HepG2 (cell line): ENCODE measurements around the gene PLK2. TPM values are rescaled to one million over a fixed set of nuclear protein-coding genes. Genes with fewer than 3 reads are reported as not detected.

Experiments
- ARID5B ChIP-seq: IDR thresholded peaks from 2 replicates; pipeline ENCODE4 v1.4.0; 2020; ENCODE audit warnings: mild to moderate bottlenecking, missing genetic modification reagents
- ATRX ChIP-seq: sonication (generic); formaldehyde crosslinking; IDR thresholded peaks from 2 replicates; pipeline ENCODE4 v1.4.0; 2020; ENCODE audit warnings: missing genetic modification reagents, borderline replicate concordance
- GPN1 ChIP-seq: sonication (generic); formaldehyde crosslinking; IDR thresholded peaks from 2 replicates; pipeline ENCODE4 v1.5.1; 2020; ENCODE audit warnings: missing genetic modification reagents, borderline replicate concordance
- HMG20B ChIP-seq: conservative IDR thresholded peaks from 2 replicates; pipeline ENCODE4 v1.6.1; 2016; ENCODE audit warnings: missing genetic modification reagents, missing compliant biosample characterization
- IRF2 ChIP-seq: IDR thresholded peaks from 2 replicates; pipeline ENCODE4 v1.6.1; 2018; ENCODE audit warnings: missing genetic modification reagents, missing compliant biosample characterization
- NFKBIZ ChIP-seq: IDR thresholded peaks from 2 replicates; pipeline ENCODE4 v1.6.1; 2018; ENCODE audit warnings: missing genetic modification reagents, missing compliant biosample characterization
- RARA ChIP-seq: IDR thresholded peaks from 2 replicates; pipeline ENCODE4 v1.6.1; 2016; ENCODE audit warnings: missing genetic modification reagents, missing compliant biosample characterization
- RBM22 ChIP-seq: fragments of 200-400 bp; formaldehyde crosslinking; optimal IDR thresholded peaks from 2 replicates; pipeline ENCODE3; 2017; ENCODE audit warnings: mild to moderate bottlenecking, low read length, moderate library complexity
- RORA ChIP-seq: sonication (generic); formaldehyde crosslinking; IDR thresholded peaks from 2 replicates; pipeline ENCODE4 v1.5.0; 2020; ENCODE audit warnings: mild to moderate bottlenecking, missing genetic modification reagents, moderate library complexity
- SKIL ChIP-seq: sonication (generic); formaldehyde crosslinking; IDR thresholded peaks from 2 replicates; pipeline ENCODE4 v1.8.0; 2022; ENCODE audit warnings: missing genetic modification reagents, mild to moderate bottlenecking, moderate library complexity, borderline replicate concordance
- STAG1 ChIP-seq: sonication (generic); formaldehyde crosslinking; IDR thresholded peaks from 2 replicates; pipeline ENCODE4 v1.4.0; 2020; ENCODE audit warnings: missing genetic modification reagents
- TARDBP ChIP-seq: sonication (generic); formaldehyde crosslinking; IDR thresholded peaks from 2 replicates; pipeline ENCODE4 v1.8.0; 2022; ENCODE audit warnings: mild to moderate bottlenecking, missing genetic modification reagents
- TERF1 ChIP-seq: sonication (generic); formaldehyde crosslinking; IDR thresholded peaks from 2 replicates; pipeline ENCODE4 v1.8.0; 2022; ENCODE audit warnings: mild to moderate bottlenecking, missing genetic modification reagents, moderate library complexity
- THAP8 ChIP-seq: sonication (generic); formaldehyde crosslinking; IDR thresholded peaks from 2 replicates; pipeline ENCODE4 v1.5.1; 2020; ENCODE audit warnings: missing genetic modification reagents, mild to moderate bottlenecking, borderline replicate concordance
- ZBTB2 ChIP-seq: sonication (generic); formaldehyde crosslinking; IDR thresholded peaks from 2 replicates; pipeline ENCODE4 v1.8.0; 2022; ENCODE audit warnings: low read depth, missing genetic modification reagents
- ZFYVE20 ChIP-seq: sonication (generic); formaldehyde crosslinking; IDR thresholded peaks from 2 replicates; pipeline ENCODE4 v1.8.0; 2023; ENCODE audit warnings: low read depth, mild to moderate bottlenecking, moderate library complexity, missing genetic modification reagents, borderline replicate concordance
- ZNF12 ChIP-seq: sonication (generic); formaldehyde crosslinking; IDR thresholded peaks from 2 replicates; pipeline ENCODE4 v1.5.0; 2020; ENCODE audit warnings: missing genetic modification reagents
- ZNF383 ChIP-seq: sonication (generic); formaldehyde crosslinking; IDR thresholded peaks from 2 replicates; pipeline ENCODE4 v1.4.0; 2020; ENCODE audit warnings: missing genetic modification reagents, mild to moderate bottlenecking, borderline replicate concordance
- ZNF557 ChIP-seq: sonication (generic); formaldehyde crosslinking; IDR thresholded peaks from 2 replicates; pipeline ENCODE4 v1.4.0; 2020; ENCODE audit warnings: missing genetic modification reagents
- ZNF605 ChIP-seq: sonication (generic); formaldehyde crosslinking; IDR thresholded peaks from 2 replicates; pipeline ENCODE4 v1.8.0; 2022; ENCODE audit warnings: mild to moderate bottlenecking, missing genetic modification reagents
- polyA plus RNA-seq, 8 experiments: library from polyadenylated mRNA; depleted of rRNA in 3 of 8; stranded (reverse) in 7 of 8; unstranded in 1 of 8; fragments of >200 nt; fragmentation: Illumina TruSeq in 4 of 8; extraction: Trizol in 4 of 8; gene quantifications; 2 replicates each; pipeline versions ENCODE4 v1.2.1 to v1.2.3, GENCODE V29; 2011 to 2016; ENCODE audit warnings: low read depth in 4 of 8, missing spikeins in 1 of 8, mixed read lengths in 1 of 8; ENCODE audit not compliant: insufficient read depth in 1 of 8
- total RNA-seq, 5 experiments: library from RNA; depleted of rRNA; stranded (reverse); fragments of >200 nt; fragmentation: Illumina TruSeq; extraction: Trizol; gene quantifications; 2 replicates each; pipeline ENCODE4 v1.2.3, GENCODE V29; 2016; ENCODE audit warnings: low read depth in 1 of 5

The PLK2 gene
- total and polyA plus RNA-seq, 2 of the 13 experiments (the other 11 are each of a cell fraction or from before 2014, with no cell fraction given), result 9.6 to 29.6 TPM

GRCh38 chr5:58460002-58460731 is at the start of gene PLK2 (continued):
- TF ChIP-seq ARID5B (CRISPR knock-in tag) (no peak; the same call in 1 of the 2 replicates), TERF1 (CRISPR knock-in tag) (no peak), ZBTB2 (no peak), ATRX (CRISPR knock-in tag) (no peak), STAG1 (CRISPR knock-in tag) (no peak), RARA (CRISPR knock-in tag) (0 out of 2 replicates have a peak, but pooled peaks have one; percentile 6), ZNF12 (CRISPR knock-in tag) (no peak), ZNF605 (CRISPR knock-in tag) (peak; percentile 77; the same call in 1 of the 2 replicates), THAP8 (CRISPR knock-in tag) (0 out of 2 replicates have a peak, but pooled peaks have one; percentile 12), HMG20B (CRISPR knock-in tag) (no peak), SKIL (CRISPR knock-in tag) (no peak), GPN1 (CRISPR knock-in tag) (no peak), TARDBP (CRISPR knock-in tag) (no peak; the same call in 1 of the 2 replicates), ZNF557 (CRISPR knock-in tag) (no peak), NFKBIZ (CRISPR knock-in tag) (no peak), RORA (no peak), IRF2 (CRISPR knock-in tag) (0 out of 2 replicates have a peak, but pooled peaks have one; percentile 18), RBM22 (no peak), ZNF383 (CRISPR knock-in tag) (no peak), ZFYVE20 (CRISPR knock-in tag) (no peak)
